Endodermal cell (in vitro differentiated cells): ENCODE measurements around the gene P3H4. TPM values are rescaled to one million over a fixed set of nuclear protein-coding genes. Genes with fewer than 3 reads are reported as not detected.

Source experiments
- DNase-seq: peaks from one replicate; pipeline ENCODE4 v3.0.0-alpha.2; 2017
- H3K27ac ChIP-seq: 2 replicates; pipeline ENCODE4 v1.5.1; 2013; ENCODE audit warnings: mild to moderate bottlenecking, low read depth, low read length, moderate library complexity
- H3K27me3 ChIP-seq: 2 replicates; pipeline ENCODE4 v1.6.1; 2013; ENCODE audit warnings: mild to moderate bottlenecking, low read length, moderate library complexity; ENCODE audit not compliant: insufficient read depth, control insufficient read depth, poor library complexity, severe bottlenecking
- H3K36me3 ChIP-seq: 2 replicates; pipeline ENCODE4 v1.7.0; 2013; ENCODE audit warnings: mild to moderate bottlenecking, low read length, moderate library complexity; ENCODE audit not compliant: control insufficient read depth, insufficient read depth
- H3K4me1 ChIP-seq: one replicate; pipeline ENCODE4 v1.7.0; 2013; ENCODE audit warnings: low read length; ENCODE audit not compliant: control insufficient read depth, insufficient read depth
- H3K4me3 ChIP-seq: 2 replicates; pipeline ENCODE4 v1.5.1; 2013; ENCODE audit warnings: mild to moderate bottlenecking, low read length, moderate library complexity
- H3K9ac ChIP-seq: 2 replicates; pipeline ENCODE4 v1.6.1; 2013; ENCODE audit warnings: mild to moderate bottlenecking, low read length, moderate library complexity; ENCODE audit not compliant: poor library complexity, severe bottlenecking; ENCODE audit errors: extremely low read depth
- H3K9me3 ChIP-seq: 2 replicates; pipeline ENCODE4 v1.6.1; 2013; ENCODE audit warnings: mild to moderate bottlenecking, low read length, moderate library complexity; ENCODE audit not compliant: control insufficient read depth
- H3K27ac Mint-ChIP-seq: 2 replicates; pipeline ENCODE4 v1.8.0; 2020; ENCODE audit warnings: mixed read lengths
- H3K27me3 Mint-ChIP-seq: 2 replicates; pipeline ENCODE4 v1.8.0; 2021; ENCODE audit warnings: mild to moderate bottlenecking, mixed read lengths; ENCODE audit not compliant: insufficient read depth
- H3K36me3 Mint-ChIP-seq: 2 replicates; pipeline ENCODE4 v1.8.0; 2020; ENCODE audit warnings: low read depth, mixed read lengths
- H3K4me1 Mint-ChIP-seq: 2 replicates; pipeline ENCODE4 v1.8.0; 2020; ENCODE audit warnings: mixed read lengths
- H3K4me3 Mint-ChIP-seq: 2 replicates; pipeline ENCODE4 v1.8.0; 2020; ENCODE audit warnings: mild to moderate bottlenecking, moderate library complexity, mixed read lengths
- H3K9me3 Mint-ChIP-seq: 2 replicates; pipeline ENCODE4 v1.8.0; 2020; ENCODE audit warnings: mild to moderate bottlenecking, mixed read lengths
- CTCF ChIP-seq: fragments of 200-600 bp; sonication (generic); conservative IDR thresholded peaks from 2 replicates; pipeline ENCODE4 v1.5.0; 2021; ENCODE audit warnings: antibody characterized with exemption, mild to moderate bottlenecking
- WGBS, 2 experiments: methylation state at CpG; one replicate each; pipeline versions ENCODE4 v1.1.5 to v1.1.7; 2013; ENCODE audit warnings: missing lambda C conversion rate in 2 of 2, mixed read lengths in 1 of 2; ENCODE audit not compliant: insufficient coverage in 1 of 2, insufficient read length in 1 of 2; 5-methylcytosine and 5-hydroxymethylcytosine counted together
- total RNA-seq, 2 donors: library from RNA; stranded (reverse); fragmentation: NEBNext Ultra II Directional in 1 of 2; extraction: Animal tissue kit (Norgen Biotek cat#: 25700) in 1 of 2; gene quantifications; 2 replicates in 1 of 2; 3 replicates in 1 of 2; pipeline ENCODE4 v1.2.1, GENCODE V29; 2021

Gene P3H4
- total RNA-seq, 2 donors from 2014 or later, result 23.9 to 40.6 TPM

DNA sequence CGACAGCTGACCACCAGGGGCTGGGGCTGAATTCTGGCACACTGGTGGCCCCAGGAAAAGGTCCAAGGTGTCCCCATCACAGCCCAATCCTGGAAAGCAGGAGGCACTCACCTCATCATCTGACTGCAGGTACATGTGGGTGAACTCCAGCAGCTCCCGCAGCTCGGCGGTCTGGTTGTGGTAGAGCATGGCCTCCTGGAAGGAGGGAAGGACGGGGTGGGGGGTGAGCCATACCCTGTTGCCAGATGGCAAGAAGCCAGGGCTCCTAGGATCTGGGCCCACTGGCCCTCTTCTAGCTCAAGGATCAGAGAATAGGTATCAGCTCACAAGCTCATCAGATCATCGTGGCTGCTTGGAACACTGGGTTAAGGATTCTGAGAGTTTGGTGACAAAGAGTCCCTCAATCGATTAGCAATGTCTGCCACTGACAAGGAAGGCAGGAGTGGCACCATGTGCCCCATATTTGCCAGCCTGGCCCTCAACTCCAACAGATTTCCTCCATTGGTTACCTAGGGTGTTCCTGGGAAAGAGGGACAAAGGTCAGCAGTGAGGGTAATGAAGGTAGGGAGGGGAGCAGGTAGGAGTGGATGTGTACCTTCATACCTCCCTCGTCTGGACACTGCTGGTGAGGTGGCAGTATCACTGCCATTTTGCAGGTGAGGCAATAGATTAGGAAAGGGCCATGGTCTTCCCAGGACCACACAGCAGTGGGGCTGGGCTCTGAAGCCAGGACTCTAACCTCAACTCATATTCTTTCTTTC lies 4.9 kb downstream of the P3H4 start:
- no peak for DNase-seq
- no peak overlapping the region for H3K27ac Mint-ChIP-seq
- peaks cover 2% of the 10 kb centered on the region for H3K4me1 Mint-ChIP-seq
- no peaks in the 10 kb centered on the region for H3K27me3 ChIP-seq
- peaks cover 12% of the 10 kb centered on the region for H3K27me3 Mint-ChIP-seq
- peaks cover 26% of the 10 kb centered on the region for H3K36me3 Mint-ChIP-seq
- no peaks in the 10 kb centered on the region for H3K9me3 Mint-ChIP-seq
- H3K4me1 ChIP-seq, result no peaks in the 10 kb centered on the region
- WGBS, 2 experiments, result 91 to 98% methylated on average over 7 to 8 of the region's 8 CpGs
- no peak overlapping the region for H3K27ac ChIP-seq
- no peaks in the 10 kb centered on the region for H3K36me3 ChIP-seq
- TF ChIP-seq CTCF, result no peak
- no peak overlapping the region for H3K4me3 Mint-ChIP-seq
- H3K9me3 ChIP-seq, result no peaks in the 10 kb centered on the region
- no peak overlapping the region for H3K9ac ChIP-seq
- H3K4me3 ChIP-seq, result no peak overlapping the region

- no peak overlapping the region for H3K27ac ChIP-seq
- H3K4me1 ChIP-seq, result peaks cover 6% of the 10 kb centered on the region
- H3K4me3 ChIP-seq, result no peak overlapping the region
- H3K9me3 ChIP-seq, result no peaks in the 10 kb centered on the region
- no peak overlapping the region for H3K4me3 Mint-ChIP-seq
- H3K9ac ChIP-seq, result no peak overlapping the region
- 86 to 87% methylated on average over 12 to 24 of the region's 24 CpGs for WGBS, 2 experiments
- TF ChIP-seq CTCF, result no peak
- H3K9me3 Mint-ChIP-seq, result no peaks in the 10 kb centered on the region
- peaks cover 24% of the 10 kb centered on the region for H3K36me3 Mint-ChIP-seq
- DNase-seq, result no peak
- no peaks in the 10 kb centered on the region for H3K27me3 ChIP-seq
- H3K27me3 Mint-ChIP-seq, result no peaks in the 10 kb centered on the region
- no peak overlapping the region for H3K27ac Mint-ChIP-seq
- H3K4me1 Mint-ChIP-seq, result peaks cover 9% of the 10 kb centered on the region
- no peaks in the 10 kb centered on the region for H3K36me3 ChIP-seq
These were observed 8.4 kb downstream of the P3H4 start for GRCh38 chr17:41803049-41804020.

DNA sequence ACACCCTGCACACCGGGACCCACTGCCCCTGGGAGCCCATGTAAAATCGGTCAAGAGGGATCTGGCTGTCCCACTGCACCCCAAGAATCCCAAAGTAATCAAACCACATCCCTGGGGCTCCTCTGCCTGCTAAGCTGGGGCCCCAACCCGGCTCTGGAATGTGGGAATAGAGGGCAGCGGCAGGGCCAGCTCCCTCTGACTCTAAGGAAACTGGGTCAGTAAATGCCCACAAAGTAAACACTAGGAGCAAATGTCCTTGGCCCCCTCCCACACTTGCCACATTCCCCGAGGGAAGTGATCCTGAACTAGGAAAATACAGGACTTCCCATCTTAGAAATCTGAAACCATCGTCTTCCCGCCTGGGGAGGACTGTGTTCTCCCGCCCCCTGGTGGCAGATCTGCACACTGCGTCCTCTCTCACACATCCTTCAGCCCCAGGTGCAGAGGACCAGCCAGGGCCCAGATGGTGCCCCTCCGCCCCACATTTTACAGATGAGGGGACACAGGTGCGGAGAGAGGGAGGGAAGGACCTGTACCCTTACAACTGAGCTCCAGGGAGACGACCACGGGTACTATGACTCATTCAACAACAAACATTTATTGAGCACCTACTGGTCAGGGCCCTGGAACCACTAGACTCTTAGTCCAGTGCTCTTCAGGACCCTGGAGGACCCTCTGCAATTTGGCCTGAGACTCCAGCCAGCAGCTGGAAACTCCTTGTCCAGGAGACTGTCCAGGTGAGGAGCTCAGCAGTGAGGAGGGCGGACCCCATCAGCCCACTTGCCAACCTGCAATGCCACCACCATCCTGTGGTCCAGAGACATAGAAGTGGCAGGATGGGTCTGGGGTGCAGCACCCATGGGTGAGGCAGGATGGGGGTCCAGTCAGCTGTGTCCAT lies 10.1 kb downstream of the P3H4 start:
- 21 to 26% methylated on average over 6 to 14 of the region's 14 CpGs for WGBS, 2 experiments

More for the DNA sequence above, 10.1 kb downstream of the P3H4 start:
- Mint-ChIP-seq H3K4me1 (peaks cover 9% of the 10 kb centered on the region), H3K27me3 (peaks cover 5% of the 10 kb centered on the region), H3K36me3 (peaks cover 20% of the 10 kb centered on the region), H3K27ac (peak overlapping the region; percentile 81), H3K9me3 (no peaks in the 10 kb centered on the region), H3K4me3 (peak overlapping the region; percentile 30)
- Histone ChIP-seq H3K4me1 (peaks cover 6% of the 10 kb centered on the region), H3K27me3 (no peaks in the 10 kb centered on the region), H3K36me3 (no peaks in the 10 kb centered on the region), H3K9ac (no peak overlapping the region), H3K9me3 (no peaks in the 10 kb centered on the region), H3K4me3 (no peak overlapping the region), H3K27ac (no peak overlapping the region)
- peak; percentile 98 for TF ChIP-seq CTCF
- peak; percentile 97 for DNase-seq
